Stimulated activated CD8-positive, alpha-beta memory T cell treated with anti-CD3 and anti-CD28 coated beads, Interleukin-7, amount 100 ng/mL, for 24 hours (primary cell): Measurements from ENCODE around the gene LRRC59.

ENCODE experiments used
- DNase-seq: peaks from one replicate; pipeline ENCODE4 v3.0.0-alpha.2; 2020; ENCODE audit warnings: low read depth

The LRRC59 gene

GRCh38 chr17:50386510-50386909, 10.8 kb downstream of the LRRC59 start:
- no peak for DNase-seq

DNA sequence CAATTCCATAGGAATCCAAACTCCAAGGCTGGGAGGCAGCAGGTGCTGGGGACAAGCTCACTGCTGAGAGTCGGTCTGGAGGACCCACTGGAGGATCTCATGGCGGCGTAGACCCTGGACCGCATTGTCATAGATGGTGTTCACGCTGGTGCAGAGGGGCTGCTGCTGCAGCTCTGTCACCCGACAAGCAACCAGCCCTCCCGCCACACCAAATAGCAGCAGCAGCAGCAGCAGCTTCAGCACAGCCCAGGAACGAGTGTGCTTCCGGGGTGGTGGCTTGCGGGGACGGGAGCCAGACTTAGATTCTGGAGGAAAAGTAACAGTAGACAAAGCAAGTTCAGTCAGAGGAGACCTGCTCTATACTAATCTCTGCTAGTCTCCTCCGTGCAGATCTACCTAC, 14.4 kb downstream of the LRRC59 start:
- no peak for DNase-seq

DNA sequence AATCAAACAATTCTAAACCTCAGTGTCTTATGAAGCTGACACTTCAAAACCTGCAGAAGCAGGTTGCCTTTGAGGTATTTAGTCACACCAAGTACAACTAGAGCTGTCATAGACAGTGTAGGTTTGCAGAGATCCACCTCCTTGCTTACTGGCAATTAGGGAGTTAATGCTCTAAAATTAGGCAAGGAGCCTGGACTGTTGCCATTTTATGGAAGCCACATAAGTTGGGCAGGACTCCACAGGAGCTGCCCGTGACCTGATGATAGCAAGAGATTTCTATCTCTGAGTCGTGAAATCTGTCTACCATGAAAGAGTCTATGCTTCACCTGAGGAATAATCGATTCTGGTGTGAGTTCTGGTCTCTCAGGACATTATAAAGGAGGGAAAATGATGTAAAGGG, 15.4 kb downstream of the LRRC59 start:
- no peak for DNase-seq

- DNase-seq = no peak
Measured at GRCh38 chr17:50381260-50381815, 16.0 kb downstream of the LRRC59 start.

- no peak for DNase-seq
Measured at GRCh38 chr17:50380369-50381259, 16.7 kb downstream of the LRRC59 start.

- no peak for DNase-seq
Measured at GRCh38 chr17:50379351-50380132, 17.8 kb downstream of the LRRC59 start.

DNA sequence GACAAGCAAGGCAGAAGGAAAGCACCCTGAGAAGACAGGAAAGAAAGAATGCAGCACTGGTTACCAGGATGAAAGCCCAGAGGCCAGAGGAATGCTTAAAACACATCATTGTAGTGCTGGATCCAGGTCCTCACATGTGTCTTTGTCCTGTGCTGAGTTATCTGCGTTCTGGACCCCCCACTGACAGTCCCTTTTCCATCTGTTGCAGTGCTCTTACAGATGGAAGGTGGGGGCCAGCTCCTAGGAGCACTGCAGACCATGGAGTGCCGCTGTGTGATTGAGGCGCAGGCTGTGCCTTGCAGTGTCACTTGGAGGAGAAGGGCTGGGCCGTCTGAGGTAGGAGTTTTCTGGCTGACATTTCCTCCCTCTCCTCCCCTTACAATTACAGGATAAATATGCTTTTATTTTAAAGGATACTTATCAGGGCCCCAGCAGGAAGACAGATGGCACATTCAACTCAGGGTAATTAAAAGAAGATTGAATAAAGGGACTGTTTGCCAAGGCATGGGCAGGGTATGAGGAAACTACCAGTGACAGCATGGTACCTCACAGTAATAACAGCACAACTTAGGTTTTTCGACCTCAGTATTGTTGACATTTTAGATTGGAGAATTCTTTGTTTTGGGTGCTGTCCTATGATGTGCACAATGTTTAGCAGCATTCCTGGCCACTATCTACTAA, 21.3 kb downstream of the LRRC59 start:
- DNase-seq = no peak

GRCh38 chr17:50373705-50374104, 23.6 kb downstream of the LRRC59 start:
- no peak for DNase-seq

DNA sequence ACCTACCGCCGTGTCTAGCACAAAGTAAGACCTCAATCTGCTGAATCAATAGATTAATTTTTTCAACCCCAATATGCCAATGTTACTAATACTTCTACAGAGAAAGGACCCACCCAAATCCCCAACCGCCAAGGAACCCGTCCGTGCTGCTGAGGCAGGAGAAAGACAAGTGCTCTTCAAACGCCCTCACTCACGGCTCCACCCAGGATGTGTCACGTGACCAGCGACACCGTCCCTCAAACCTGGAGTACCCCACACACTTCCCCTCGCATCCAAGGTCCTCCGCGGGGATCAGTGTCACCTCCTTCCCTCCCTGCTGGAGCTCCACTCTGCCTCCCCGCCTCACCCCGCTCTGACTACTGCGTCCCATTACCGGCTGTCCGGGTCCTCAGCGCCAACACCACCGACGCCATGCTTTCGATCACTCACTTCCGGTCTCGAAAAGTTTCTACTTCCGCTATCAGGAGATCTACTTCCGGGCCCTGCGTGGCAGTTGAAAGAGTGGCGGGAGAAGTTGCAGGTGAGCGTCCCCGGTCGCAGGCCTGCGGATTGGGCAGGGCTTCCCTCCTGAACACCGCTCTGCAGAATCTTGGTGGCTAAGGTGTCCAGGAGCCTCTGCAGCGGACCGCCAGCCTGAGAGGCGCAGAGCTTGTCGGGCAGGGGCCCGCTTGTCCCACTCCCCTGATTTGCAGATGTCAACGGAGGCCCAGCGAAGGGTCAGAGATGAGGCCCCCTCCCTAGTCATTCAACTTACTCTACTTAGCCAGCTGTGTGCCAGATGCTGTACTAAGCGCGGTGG, 24.4 kb downstream of the LRRC59 start, which contains the start of the genes EME1 and MRPL27:
TSS of gene EME1 (plus strand) at position 472 of the 799 bp plus-strand sequence. CDS start 1,980 bp downstream, outside the sequence.
TSS of gene MRPL27 (minus strand) at position 427 of the 799 bp plus-strand sequence. CDS start at position 413, 14 bp downstream.
- DNase-seq = peak; percentile 76

DNA sequence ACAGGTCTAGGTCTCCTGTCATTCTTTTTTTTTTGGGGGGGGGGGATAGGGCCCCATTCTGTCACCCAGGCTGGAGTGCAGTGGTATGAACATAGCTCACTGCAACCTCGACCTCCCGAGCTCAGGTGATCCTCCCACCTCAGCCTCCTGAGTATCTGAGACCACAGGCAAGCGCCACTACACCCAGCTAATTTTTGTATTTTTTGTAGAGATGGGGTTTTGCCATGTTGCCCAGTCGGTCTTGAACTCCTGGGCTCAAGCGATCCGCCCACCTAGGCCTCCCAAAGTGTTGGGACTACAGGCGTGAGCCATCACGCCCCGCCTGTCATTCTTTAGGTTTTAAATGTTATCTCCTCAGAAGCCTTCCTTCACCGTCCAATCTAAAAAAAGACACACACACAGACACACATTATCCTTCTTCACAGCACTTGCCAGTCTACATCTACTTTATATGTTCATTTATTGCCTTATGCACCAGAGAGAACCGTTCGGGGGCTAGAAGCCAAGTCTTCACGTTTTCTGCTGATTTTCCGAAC, 25.0 kb downstream of the LRRC59 start:
- DNase-seq = no peak

- DNase-seq = no peak
Measured at GRCh38 chr17:50371526-50371925, 25.8 kb downstream of the LRRC59 start.

GRCh38 chr17:50370052-50370451, 27.3 kb downstream of the LRRC59 start:
- DNase-seq = no peak

- no peak for DNase-seq
Measured at GRCh38 chr17:50367401-50367800, 29.9 kb downstream of the LRRC59 start.

DNA sequence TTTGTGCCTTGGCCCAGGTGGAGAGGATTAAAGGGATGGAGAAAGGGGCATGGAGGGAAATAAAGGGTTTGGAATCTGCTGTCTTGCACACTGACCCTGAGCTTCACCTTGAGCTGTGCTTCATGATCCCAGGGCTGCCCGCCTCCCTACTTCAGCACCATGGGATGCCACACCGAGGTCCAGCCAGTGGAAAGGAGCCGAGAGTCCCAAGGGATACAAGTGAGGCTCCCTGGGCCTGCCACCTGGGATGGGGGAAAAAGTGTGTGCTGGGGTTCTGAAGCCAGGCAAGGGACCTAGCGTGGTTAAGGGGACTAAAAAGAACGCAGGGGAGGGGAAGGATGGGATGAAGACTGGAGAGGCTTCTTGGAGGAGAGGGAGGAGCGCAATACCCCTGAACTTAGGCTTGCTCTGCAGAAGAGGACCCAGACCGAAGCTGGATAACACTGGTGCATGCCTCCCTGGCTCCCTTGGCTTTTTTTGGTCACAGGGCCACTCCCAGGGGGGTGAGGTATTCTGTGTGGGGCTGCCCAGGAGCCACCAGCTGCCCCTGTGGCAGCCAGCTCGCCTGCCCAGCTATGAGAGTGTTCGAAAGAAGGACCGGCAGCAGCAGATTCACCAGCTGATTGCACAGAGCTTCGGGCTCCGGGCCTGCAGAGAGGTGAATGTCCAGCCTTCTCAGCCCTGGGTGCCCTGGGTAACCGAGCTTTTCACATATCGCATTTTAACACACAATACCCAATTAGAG, 31.5 kb downstream of the LRRC59 start:
- no peak for DNase-seq

DNA sequence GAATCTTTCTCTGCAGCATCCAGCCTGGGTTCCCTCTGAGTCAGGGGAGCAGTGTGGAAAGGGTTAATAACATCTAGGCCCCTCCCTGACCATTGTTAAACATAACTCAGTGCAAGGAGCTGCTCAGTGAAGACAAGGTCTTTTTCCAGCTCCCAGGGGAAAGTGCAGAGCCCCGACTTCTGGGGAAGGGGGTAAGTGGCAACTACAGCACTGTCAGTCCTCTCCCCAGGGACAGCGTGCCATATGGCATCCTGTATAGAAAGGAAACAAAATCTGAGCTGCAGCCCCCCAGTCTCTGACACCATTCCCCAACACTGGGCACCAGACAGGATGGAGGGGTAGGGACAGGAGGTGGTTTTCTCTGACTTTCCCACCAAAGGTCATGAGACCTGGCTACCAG, 32.2 kb downstream of the LRRC59 start:
- no peak for DNase-seq

DNA sequence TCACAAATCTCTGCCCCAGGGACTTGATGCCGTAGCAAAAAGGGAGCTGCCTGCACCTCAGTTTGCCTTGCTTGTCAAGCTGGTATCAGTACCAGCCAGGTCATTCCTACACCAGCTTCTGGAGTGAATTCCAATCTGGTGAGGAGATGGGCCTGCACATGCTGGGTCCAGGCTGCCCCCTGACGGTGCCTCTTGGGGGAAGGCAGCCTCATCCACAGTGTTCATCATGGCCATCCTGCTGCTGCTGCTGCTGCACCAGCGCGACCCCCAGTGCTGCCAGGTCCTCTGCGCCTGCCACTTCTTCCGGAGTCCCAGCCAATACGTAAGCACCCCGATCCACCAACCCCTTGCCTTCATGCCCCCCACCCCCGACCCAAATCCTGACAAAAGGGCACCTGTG, 32.6 kb downstream of the LRRC59 start:
- DNase-seq = no peak

DNA sequence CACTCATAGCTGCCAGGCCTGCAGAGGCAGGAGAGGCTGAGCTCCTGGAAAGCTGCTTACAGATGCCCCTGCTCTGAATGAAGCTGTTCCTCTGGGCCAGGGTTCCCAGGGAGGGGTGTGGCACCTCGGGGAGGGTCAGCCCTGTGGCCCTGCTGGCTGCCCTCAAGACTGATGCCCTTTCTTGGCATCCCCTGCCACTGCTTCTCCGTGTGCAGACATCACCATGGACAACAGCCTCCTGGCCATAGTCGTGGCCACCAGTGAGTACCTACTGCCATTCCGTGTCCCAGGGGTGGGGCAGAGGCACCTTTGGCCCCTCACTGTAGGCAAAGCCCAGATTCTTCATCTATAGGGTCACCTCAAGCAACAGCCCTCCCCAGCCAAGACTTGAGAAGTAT, 33.3 kb downstream of the LRRC59 start:
- no peak for DNase-seq

DNA sequence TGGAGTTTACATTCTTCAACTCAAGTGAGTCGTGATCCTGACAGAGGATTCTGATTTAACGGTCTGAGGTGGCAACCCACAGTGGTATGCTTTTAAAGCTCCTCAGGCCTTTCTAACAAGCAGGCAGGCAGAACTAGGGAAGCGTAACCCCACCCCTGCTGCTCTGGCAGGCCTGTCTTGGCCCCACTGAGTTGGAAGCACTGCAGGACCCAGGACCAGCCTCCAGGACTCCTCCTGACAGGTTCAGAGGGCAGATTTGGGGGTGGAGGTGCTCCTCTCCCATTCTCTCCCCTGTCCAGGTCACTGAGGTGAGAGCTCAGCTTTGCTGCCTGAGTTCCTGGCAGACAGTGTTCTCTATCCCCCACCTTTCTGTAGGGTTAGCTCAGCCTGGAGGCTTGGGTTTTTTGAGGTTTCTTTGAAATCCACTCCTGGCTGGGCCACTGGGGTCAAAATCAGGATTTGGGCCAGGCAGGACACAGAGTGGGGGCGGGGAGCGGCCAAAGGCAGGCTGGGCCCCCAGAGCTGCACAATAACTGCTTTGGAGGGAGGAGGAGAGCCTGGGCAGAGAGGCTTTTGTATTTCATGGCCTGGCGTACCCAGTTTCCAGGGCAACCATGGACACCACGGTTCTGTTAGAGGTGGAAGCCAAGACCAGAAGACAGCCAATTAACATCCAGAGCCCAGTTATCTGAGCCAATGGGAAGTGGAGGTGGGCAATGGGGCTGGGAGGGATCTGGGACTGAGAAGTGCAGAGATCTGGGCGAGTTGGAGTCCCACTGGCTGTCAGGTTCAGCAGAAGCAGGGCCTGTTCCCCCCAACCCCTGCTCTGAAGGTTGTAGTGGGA, 33.9 kb downstream of the LRRC59 start:
- DNase-seq = no peak

GRCh38 chr17:50362661-50363060, 34.7 kb downstream of the LRRC59 start:
- DNase-seq = no peak
